H1 (cell line): ENCODE results near the gene LARP1.

Experiments used
- CBX5 ChIP-seq: fragments of 300-800, 300-1000 bp; sonication (generic); IDR thresholded peaks from 2 replicates; pipeline ENCODE4 v1.7.1; 2016; ENCODE audit warnings: antibody characterized with exemption, low read length, low read depth
- CBX8 ChIP-seq: fragments of 300-800, 300-1000 bp; sonication (generic); IDR thresholded peaks from 2 replicates; pipeline ENCODE4 v1.7.1; 2016; ENCODE audit warnings: low read depth, low read length, borderline replicate concordance
- EZH2 ChIP-seq: fragments of 200-600 bp; sonication (generic); IDR thresholded peaks from 2 replicates; pipeline ENCODE4 v1.7.1; 2012; ENCODE audit warnings: low read depth, mild to moderate bottlenecking, moderate library complexity, low read length, inconsistent platforms; ENCODE audit not compliant: severe bottlenecking
- RAD21 ChIP-seq, 2 experiments: IDR thresholded peaks in 1 of 2; conservative IDR thresholded peaks in 1 of 2; 2 replicates each; pipeline ENCODE4 v1.6.1; 2011; ENCODE audit warnings: low read depth in 2 of 2, low read length in 2 of 2, improper control_type of control experiment in 1 of 2, inconsistent platforms in 1 of 2, mild to moderate bottlenecking in 1 of 2, moderate library complexity in 1 of 2
- RFX5 ChIP-seq: IDR thresholded peaks from 2 replicates; pipeline ENCODE4 v1.6.1; 2011; ENCODE audit warnings: low read depth, low read length, improper control_type of control experiment, borderline replicate concordance
- SP2 ChIP-seq: IDR thresholded peaks from 2 replicates; pipeline ENCODE4 v1.6.1; 2012; ENCODE audit warnings: mild to moderate bottlenecking, low read length, inconsistent platforms
- ZNF274 ChIP-seq: IDR thresholded peaks from 2 replicates; pipeline ENCODE4 v1.7.0; 2012; ENCODE audit warnings: low read length, borderline replicate concordance; ENCODE audit errors: extremely low read depth
- TF ChIP-seq, protein P1 (sequence below), 3 experiments: IDR thresholded peaks; 1 replicate in 2 of 3; 2 replicates in 1 of 3; pipeline versions ENCODE4 v1.5.1 to v1.6.1; 2011; ENCODE audit warnings: low read length in 3 of 3, mild to moderate bottlenecking in 3 of 3, inconsistent platforms in 2 of 3, low read depth in 1 of 3, moderate library complexity in 1 of 3; ENCODE audit not compliant: insufficient read depth in 1 of 3; ENCODE audit errors: control extremely low read depth in 1 of 3

DNA sequence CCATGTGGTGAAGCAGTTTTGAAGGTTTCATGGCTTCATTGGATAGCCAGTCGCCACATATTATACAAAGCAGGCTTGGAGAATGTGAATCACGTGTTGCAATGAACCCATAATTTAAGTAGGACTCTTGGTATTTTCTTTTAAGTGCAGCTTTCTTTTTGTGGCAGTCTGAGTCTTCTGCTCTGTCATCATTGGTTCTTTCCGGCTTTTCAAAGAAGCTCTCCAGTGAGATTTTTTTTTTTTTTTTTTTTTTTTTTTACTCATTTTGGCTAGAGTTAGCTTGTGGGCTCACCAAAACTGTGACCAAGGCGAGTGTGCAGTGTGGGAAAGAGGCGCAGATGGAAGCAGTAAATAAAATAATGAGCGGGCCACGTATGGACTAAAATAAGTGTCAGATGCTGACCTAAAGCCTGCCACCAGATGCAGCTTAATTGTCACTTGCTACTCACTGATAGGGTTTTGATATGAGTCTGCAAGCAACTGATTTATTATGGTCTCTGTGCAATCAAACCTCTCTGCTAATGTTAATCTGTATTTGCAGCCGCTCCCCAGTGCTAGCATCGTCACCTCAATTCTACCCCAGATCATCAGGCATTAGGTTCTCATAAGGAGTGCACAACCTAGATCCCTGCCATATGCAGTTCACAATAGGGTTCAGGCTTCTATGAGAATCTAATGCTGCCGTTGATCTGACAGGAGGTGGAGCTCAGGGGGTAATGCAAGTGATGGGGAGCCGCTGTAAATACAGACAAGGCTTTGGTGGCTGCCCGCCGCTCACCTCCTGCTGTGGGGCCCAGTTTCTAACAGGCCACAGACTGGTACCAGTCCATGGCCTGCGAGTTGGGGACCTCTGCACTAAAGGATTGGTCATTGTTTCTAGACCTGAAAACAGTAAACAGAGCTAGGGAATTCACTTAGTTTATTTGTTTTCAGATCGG is 45.5 kb upstream of the LARP1 start:
- no peak for TF ChIP-seq RFX5
- TF ChIP-seq, protein P1, sequence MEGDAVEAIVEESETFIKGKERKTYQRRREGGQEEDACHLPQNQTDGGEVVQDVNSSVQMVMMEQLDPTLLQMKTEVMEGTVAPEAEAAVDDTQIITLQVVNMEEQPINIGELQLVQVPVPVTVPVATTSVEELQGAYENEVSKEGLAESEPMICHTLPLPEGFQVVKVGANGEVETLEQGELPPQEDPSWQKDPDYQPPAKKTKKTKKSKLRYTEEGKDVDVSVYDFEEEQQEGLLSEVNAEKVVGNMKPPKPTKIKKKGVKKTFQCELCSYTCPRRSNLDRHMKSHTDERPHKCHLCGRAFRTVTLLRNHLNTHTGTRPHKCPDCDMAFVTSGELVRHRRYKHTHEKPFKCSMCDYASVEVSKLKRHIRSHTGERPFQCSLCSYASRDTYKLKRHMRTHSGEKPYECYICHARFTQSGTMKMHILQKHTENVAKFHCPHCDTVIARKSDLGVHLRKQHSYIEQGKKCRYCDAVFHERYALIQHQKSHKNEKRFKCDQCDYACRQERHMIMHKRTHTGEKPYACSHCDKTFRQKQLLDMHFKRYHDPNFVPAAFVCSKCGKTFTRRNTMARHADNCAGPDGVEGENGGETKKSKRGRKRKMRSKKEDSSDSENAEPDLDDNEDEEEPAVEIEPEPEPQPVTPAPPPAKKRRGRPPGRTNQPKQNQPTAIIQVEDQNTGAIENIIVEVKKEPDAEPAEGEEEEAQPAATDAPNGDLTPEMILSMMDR (IDR thresholded peaks at IDR 0.05; ENCODE audit: control extremely low read depth in 1 of 3, insufficient read depth in 1 of 3, low read depth in 1 of 3, low read length in 3 of 3) = no peak
- TF ChIP-seq SP2 = no peak
- TF ChIP-seq EZH2 = no peak
- no peak for TF ChIP-seq RAD21 (IDR thresholded peaks at IDR 0.05 in 1 of 2, conservative IDR thresholded peaks at IDR 0.05 in 1 of 2; ENCODE audit: low read depth in 2 of 2, low read length in 2 of 2)
- no peak for TF ChIP-seq ZNF274
- no peak for TF ChIP-seq CBX5
- TF ChIP-seq CBX8 = no peak
